PC-3 (cell line): ENCODE results near the gene PTN. TPM values are rescaled to one million over a fixed set of nuclear protein-coding genes. Genes with fewer than 3 reads are reported as not detected.

Experiments used
- ATAC-seq: fragments of 200-7000 bp; cut with Tn5 transposase; 2 replicates; pipeline ENCODE4 v1.9.1; 2020; ENCODE audit warnings: mild to moderate bottlenecking, moderate library complexity
- BruUV-seq: library from RNA; stranded (reverse); fragments of 400-500 nt; replicated peaks from 2 replicates; lab custom pipeline; 2021; lab: Mats Ljungman, UMichigan
- CTCF ChIA-PET: fragments of 300-600 bp; sonication (Branson Sonifier 250); formaldehyde crosslinking; loops from one replicate; lab custom pipeline; 2022; ENCODE audit warnings: antibody characterized with exemption; lab: Charles Lee
- POLR2A ChIA-PET: fragments of 300-600 bp; sonication (Branson Sonifier 250); formaldehyde crosslinking; loops from one replicate; lab custom pipeline; 2022; ENCODE audit warnings: antibody characterized with exemption; ENCODE audit not compliant: unreplicated experiment; lab: Charles Lee
- DNase-seq: peaks from one replicate; pipeline ENCODE4 v3.0.0-alpha.2; 2015
- H2AFZ ChIP-seq: fragments of 300-600 bp; sonication (generic); 2 replicates; pipeline ENCODE4 v1.6.0; 2016; ENCODE audit warnings: antibody characterized with exemption, low read length
- H3F3A ChIP-seq: fragments of 300-600 bp; sonication (generic); one replicate; pipeline ENCODE4 v1.6.0; 2017; ENCODE audit warnings: antibody characterized with exemption, low read length, control low read depth, mild to moderate bottlenecking; ENCODE audit not compliant: unreplicated experiment
- H3K27ac ChIP-seq: fragments of 300-600 bp; sonication (generic); 2 replicates; pipeline ENCODE4 v1.5.1; 2016; ENCODE audit warnings: mild to moderate bottlenecking, low read length
- H3K27me3 ChIP-seq: fragments of 300-600 bp; sonication (generic); 2 replicates; pipeline ENCODE4 v1.6.1; 2016; ENCODE audit warnings: low read length, mixed read lengths
- H3K36me3 ChIP-seq: fragments of 300-600 bp; sonication (generic); 2 replicates; pipeline ENCODE4 v1.6.1; 2016; ENCODE audit warnings: low read depth, mixed run types, low read length, mixed read lengths
- H3K4me1 ChIP-seq: fragments of 300-600 bp; sonication (generic); 2 replicates; pipeline ENCODE4 v1.5.1; 2016; ENCODE audit warnings: low read length; ENCODE audit not compliant: insufficient read depth
- H3K4me2 ChIP-seq: fragments of 300-600 bp; sonication (generic); 2 replicates; pipeline ENCODE4 v1.6.0; 2016; ENCODE audit warnings: low read length
- H3K4me3 ChIP-seq: fragments of 300-600 bp; sonication (generic); 2 replicates; pipeline ENCODE4 v1.5.1; 2016; ENCODE audit warnings: mild to moderate bottlenecking, low read length, mixed read lengths
- H3K79me2 ChIP-seq: fragments of 300-600 bp; sonication (generic); 2 replicates; pipeline ENCODE4 v1.6.1; 2017; ENCODE audit warnings: low read length, mixed read lengths
- H3K9ac ChIP-seq: fragments of 300-600 bp; sonication (generic); 2 replicates; pipeline ENCODE4 v1.6.0; 2016; ENCODE audit warnings: mild to moderate bottlenecking, low read length
- H3K9me2 ChIP-seq: fragments of 300-600 bp; sonication (generic); replicated peaks from 2 replicates; pipeline ENCODE4 v1.6.1; 2016; ENCODE audit warnings: mixed run types, low read length, mixed read lengths
- H3K9me3 ChIP-seq: fragments of 300-600 bp; sonication (generic); 2 replicates; pipeline ENCODE4 v1.6.1; 2016; ENCODE audit warnings: low read length, mixed read lengths
- H4K20me1 ChIP-seq: fragments of 300-600 bp; sonication (generic); 2 replicates; pipeline ENCODE4 v1.6.1; 2016; ENCODE audit warnings: low read length, mixed read lengths
- EZH2 ChIP-seq: fragments of 300-600 bp; sonication (generic); IDR thresholded peaks from one replicate; pipeline ENCODE4 v1.6.1; 2017; ENCODE audit warnings: antibody characterized with exemption, mild to moderate bottlenecking, low read length; ENCODE audit not compliant: unreplicated experiment
- EZH2phosphoT487 ChIP-seq: fragments of 300-600 bp; sonication (generic); IDR thresholded peaks from 2 replicates; pipeline ENCODE4 v1.6.1; 2018; ENCODE audit warnings: mild to moderate bottlenecking, antibody characterized with exemption, low read length, borderline replicate concordance
- intact Hi-C: fragments of 100-400 bp; cut with micrococcal nuclease; formaldehyde crosslinking; loops from 2 replicates; pipeline ENCODE4 v1.9.0; 2023
- total RNA-seq: library from RNA; depleted of rRNA; stranded (reverse); fragments of >200 nt; gene quantifications from 2 replicates; pipeline ENCODE4 v1.2.3, GENCODE V29; 2014
- TF ChIP-seq, protein P1 (sequence below): fragments of 300-600 bp; sonication (generic); conservative IDR thresholded peaks from 2 replicates; pipeline ENCODE4 v1.5.1; 2017; ENCODE audit warnings: antibody characterized with exemption, low read depth, mild to moderate bottlenecking, low read length

Gene PTN
- total RNA-seq, 1 experiment from 2014 or later, result 0.07 TPM

DNA sequence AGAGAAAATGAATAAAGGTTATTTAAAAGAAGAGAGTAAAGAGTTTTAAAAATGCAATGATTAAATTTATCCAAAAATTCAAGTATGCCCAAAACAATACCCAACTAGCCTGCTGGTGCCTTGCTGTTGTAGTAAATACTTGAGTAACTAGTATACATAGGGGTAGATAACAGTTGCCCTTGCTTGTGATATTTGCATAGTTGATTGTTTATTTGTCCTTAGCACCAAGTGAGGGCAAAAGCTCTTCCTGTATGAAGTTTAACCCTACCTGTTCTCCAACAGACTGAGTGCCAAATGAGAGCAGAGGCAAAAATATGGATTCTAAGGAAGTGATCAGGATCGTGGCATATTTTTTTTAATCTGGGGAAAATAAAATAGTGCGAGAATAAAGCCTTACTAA is 85.0 kb downstream of the PTN start:
- H3K9me2 ChIP-seq, result no peaks in the 10 kb centered on the region
- ChIA-PET CTCF (no interaction called here), POLR2A (no interaction called here)
- H3K27me3 ChIP-seq, result no peaks in the 10 kb centered on the region; the same call in 1 of the 2 replicates
- H3K27ac ChIP-seq, result no peak overlapping the region
- BruUV-seq, result no TSS peak
- H4K20me1 ChIP-seq, result no peaks in the 10 kb centered on the region
- ATAC-seq (no peak), DNase-seq (no peak)
- no peaks in the 10 kb centered on the region for H3K9me3 ChIP-seq
- no peaks in the 10 kb centered on the region for H3K79me2 ChIP-seq
- no peak overlapping the region for H3K9ac ChIP-seq
- intact Hi-C loops, result no loop called here
- no peak overlapping the region for H2AFZ ChIP-seq
- no peak for TF ChIP-seq EZH2phosphoT487
- no peak for TF ChIP-seq EZH2
- TF ChIP-seq, protein P1, sequence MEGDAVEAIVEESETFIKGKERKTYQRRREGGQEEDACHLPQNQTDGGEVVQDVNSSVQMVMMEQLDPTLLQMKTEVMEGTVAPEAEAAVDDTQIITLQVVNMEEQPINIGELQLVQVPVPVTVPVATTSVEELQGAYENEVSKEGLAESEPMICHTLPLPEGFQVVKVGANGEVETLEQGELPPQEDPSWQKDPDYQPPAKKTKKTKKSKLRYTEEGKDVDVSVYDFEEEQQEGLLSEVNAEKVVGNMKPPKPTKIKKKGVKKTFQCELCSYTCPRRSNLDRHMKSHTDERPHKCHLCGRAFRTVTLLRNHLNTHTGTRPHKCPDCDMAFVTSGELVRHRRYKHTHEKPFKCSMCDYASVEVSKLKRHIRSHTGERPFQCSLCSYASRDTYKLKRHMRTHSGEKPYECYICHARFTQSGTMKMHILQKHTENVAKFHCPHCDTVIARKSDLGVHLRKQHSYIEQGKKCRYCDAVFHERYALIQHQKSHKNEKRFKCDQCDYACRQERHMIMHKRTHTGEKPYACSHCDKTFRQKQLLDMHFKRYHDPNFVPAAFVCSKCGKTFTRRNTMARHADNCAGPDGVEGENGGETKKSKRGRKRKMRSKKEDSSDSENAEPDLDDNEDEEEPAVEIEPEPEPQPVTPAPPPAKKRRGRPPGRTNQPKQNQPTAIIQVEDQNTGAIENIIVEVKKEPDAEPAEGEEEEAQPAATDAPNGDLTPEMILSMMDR, result no peak
- H3K4me2 ChIP-seq, result no peak overlapping the region
- H3F3A ChIP-seq, result no peaks in the 10 kb centered on the region
- no peaks in the 10 kb centered on the region for H3K36me3 ChIP-seq
- H3K4me3 ChIP-seq, result no peak overlapping the region
- no peaks in the 10 kb centered on the region for H3K4me1 ChIP-seq

DNA sequence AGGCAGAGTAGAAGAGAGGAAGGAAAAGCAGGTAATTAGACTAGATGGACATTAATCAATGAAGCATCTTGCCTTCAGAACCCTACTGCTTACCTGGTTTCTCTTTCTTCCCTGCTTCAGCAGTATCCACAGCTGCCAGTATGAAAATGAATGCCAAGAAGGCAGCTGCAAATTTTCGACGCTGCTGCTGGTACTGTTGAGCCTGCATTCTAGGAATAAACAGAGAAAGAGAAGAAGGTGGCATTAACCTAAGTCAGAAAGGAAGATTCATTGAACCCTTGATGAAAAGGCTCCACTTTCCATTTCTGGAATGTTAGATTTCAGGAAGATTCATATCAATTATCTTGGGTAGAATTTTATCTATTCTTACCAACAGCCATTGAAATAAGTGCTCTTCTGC is 88.8 kb downstream of the PTN start:
- Histone ChIP-seq H3K4me3 (no peak overlapping the region), H3K27ac (no peak overlapping the region), H3K9me2 (no peaks in the 10 kb centered on the region), H4K20me1 (no peaks in the 10 kb centered on the region), H3K9ac (no peak overlapping the region), H2AFZ (no peak overlapping the region), H3K79me2 (no peaks in the 10 kb centered on the region), H3K36me3 (no peaks in the 10 kb centered on the region), H3K4me1 (no peaks in the 10 kb centered on the region), H3K9me3 (no peaks in the 10 kb centered on the region), H3K4me2 (no peak overlapping the region), H3K27me3 (peaks cover 15% of the 10 kb centered on the region; the same call in 1 of the 2 replicates), H3F3A (no peaks in the 10 kb centered on the region)
- ChIA-PET CTCF (no interaction called here), POLR2A (no interaction called here)
- no TSS peak for BruUV-seq
- no peak for DNase-seq
- ATAC-seq, result no peak
- intact Hi-C loops, result no loop called here
- TF ChIP-seq EZH2phosphoT487, result no peak
- TF ChIP-seq, protein P1, result no peak
- TF ChIP-seq EZH2, result no peak

DNA sequence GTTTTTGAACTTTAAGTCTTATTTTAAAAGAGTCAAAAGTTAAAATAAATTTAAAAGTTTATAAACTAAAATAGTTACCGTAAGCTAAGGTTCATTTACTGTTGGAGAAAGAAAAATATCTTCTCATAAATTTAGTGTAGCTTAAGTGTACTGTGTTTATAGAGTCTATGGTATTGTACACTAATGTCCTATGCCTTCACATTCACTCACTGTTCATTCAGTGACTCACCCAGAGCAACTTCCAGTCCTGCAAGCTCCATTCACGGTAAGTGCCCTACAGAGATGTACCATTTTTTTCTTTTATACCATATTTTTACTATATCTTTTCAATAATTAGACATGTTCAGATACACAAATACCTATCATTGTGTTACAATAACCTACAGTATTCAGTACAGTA is 97.6 kb downstream of the PTN start:
- Histone ChIP-seq H3K27me3 (peaks cover 3% of the 10 kb centered on the region; the same call in 1 of the 2 replicates), H3K4me3 (no peak overlapping the region), H4K20me1 (no peaks in the 10 kb centered on the region), H3K27ac (no peak overlapping the region), H3K4me1 (no peaks in the 10 kb centered on the region), H3K9me3 (no peaks in the 10 kb centered on the region), H3K36me3 (no peaks in the 10 kb centered on the region), H3K9me2 (no peaks in the 10 kb centered on the region), H3K4me2 (no peak overlapping the region), H3K9ac (no peak overlapping the region), H2AFZ (no peak overlapping the region), H3K79me2 (no peaks in the 10 kb centered on the region), H3F3A (no peaks in the 10 kb centered on the region)
- CTCF ChIA-PET, result no interaction called here
- POLR2A ChIA-PET, result no interaction called here
- intact Hi-C loops, result no loop called here
- TF ChIP-seq, protein P1, result no peak
- TF ChIP-seq EZH2phosphoT487, result no peak
- no peak for TF ChIP-seq EZH2
- no TSS peak for BruUV-seq
- peak; percentile 7 for DNase-seq
- ATAC-seq, result peak; percentile 48; the same call in 1 of the 2 replicates
